Osteoblast (primary cell): ENCODE data around the gene PCDH9. TPM values are rescaled to one million over a fixed set of nuclear protein-coding genes. Genes with fewer than 3 reads are reported as not detected.

ENCODE experiments used
- DNase-seq: peaks from one replicate; pipeline ENCODE4 v3.0.0; 2011; ENCODE audit warnings: low spot score, mixed read lengths; ENCODE audit not compliant: insufficient read length; ENCODE audit errors: missing footprints
- H2AFZ ChIP-seq: 2 replicates; pipeline ENCODE4 v1.6.0; 2011; ENCODE audit warnings: mild to moderate bottlenecking, low read length
- H3K27ac ChIP-seq: 2 replicates; pipeline ENCODE4 v1.5.1; 2011; ENCODE audit warnings: mild to moderate bottlenecking, low read depth, low read length, moderate library complexity
- H3K27me3 ChIP-seq: 2 replicates; pipeline ENCODE4 v1.6.0; 2012; ENCODE audit warnings: mild to moderate bottlenecking, control low read depth, inconsistent platforms, low read length, moderate library complexity; ENCODE audit not compliant: insufficient read depth
- H3K36me3 ChIP-seq: 2 replicates; pipeline ENCODE4 v1.5.1; 2011; ENCODE audit warnings: mild to moderate bottlenecking, low read length, control low read depth, moderate library complexity; ENCODE audit not compliant: insufficient read depth
- H3K4me1 ChIP-seq: 2 replicates; pipeline ENCODE4 v1.5.1; 2011; ENCODE audit warnings: mild to moderate bottlenecking, low read length, control low read depth, moderate library complexity; ENCODE audit not compliant: insufficient read depth
- H3K4me2 ChIP-seq: 2 replicates; pipeline ENCODE4 v1.6.0; 2011; ENCODE audit warnings: mild to moderate bottlenecking, low read length; ENCODE audit not compliant: insufficient read depth
- H3K4me3 ChIP-seq: fragments of 200-600 bp; sonication (generic); 3 replicates; pipeline ENCODE4 v1.5.1; 2012; ENCODE audit warnings: mild to moderate bottlenecking, low read length, inconsistent platforms; ENCODE audit not compliant: insufficient read depth
- H3K79me2 ChIP-seq: 2 replicates; pipeline ENCODE4 v1.6.0; 2012; ENCODE audit warnings: mild to moderate bottlenecking, low read length, control low read depth, inconsistent platforms; ENCODE audit not compliant: insufficient read depth
- H3K9me3 ChIP-seq: 2 replicates; pipeline ENCODE4 v1.5.1; 2011; ENCODE audit warnings: low read depth, low read length, control low read depth
- H4K20me1 ChIP-seq: 2 replicates; pipeline ENCODE4 v1.6.0; 2012; ENCODE audit warnings: mild to moderate bottlenecking, low read length, control low read depth; ENCODE audit not compliant: insufficient read depth
- CTCF ChIP-seq: IDR thresholded peaks from 2 replicates; pipeline ENCODE4 v1.5.1; 2011; ENCODE audit warnings: mild to moderate bottlenecking, low read depth, low read length, moderate library complexity; ENCODE audit errors: extremely low read depth
- total RNA-seq: library from RNA; depleted of rRNA; stranded (reverse); fragments of >200 nt; gene quantifications from 2 replicates; pipeline ENCODE4 v1.2.3, GENCODE V29; 2012

PCDH9 gene
- total RNA-seq, 1 donor, result 1.1 TPM

- Histone ChIP-seq H4K20me1 (no peaks in the 10 kb centered on the region), H3K4me3 (no peak overlapping the region), H3K27ac (no peak overlapping the region), H2AFZ (no peak overlapping the region), H3K9me3 (no peaks in the 10 kb centered on the region), H3K4me1 (no peaks in the 10 kb centered on the region), H3K36me3 (no peaks in the 10 kb centered on the region), H3K4me2 (no peak overlapping the region), H3K79me2 (no peaks in the 10 kb centered on the region), H3K27me3 (no peaks in the 10 kb centered on the region)
- no peak for TF ChIP-seq CTCF
- DNase-seq, result no peak
Observed at GRCh38 chr13:67197704-67198103, 32.4 kb downstream of the PCDH9 start.

GRCh38 chr13:67193979-67194378, 36.2 kb downstream of the PCDH9 start:
- Histone ChIP-seq H3K36me3 (no peaks in the 10 kb centered on the region), H3K4me1 (no peaks in the 10 kb centered on the region), H3K4me2 (no peak overlapping the region), H3K79me2 (no peaks in the 10 kb centered on the region), H3K9me3 (no peaks in the 10 kb centered on the region), H2AFZ (no peak overlapping the region), H4K20me1 (no peaks in the 10 kb centered on the region), H3K27me3 (no peaks in the 10 kb centered on the region), H3K27ac (no peak overlapping the region), H3K4me3 (no peak overlapping the region)
- DNase-seq, result no peak
- TF ChIP-seq CTCF, result no peak

- no peaks in the 10 kb centered on the region for H4K20me1 ChIP-seq
- no peaks in the 10 kb centered on the region for H3K4me1 ChIP-seq
- H3K9me3 ChIP-seq, result no peaks in the 10 kb centered on the region
- no peak for DNase-seq
- H3K4me3 ChIP-seq, result no peak overlapping the region
- no peak overlapping the region for H3K27ac ChIP-seq
- no peak for TF ChIP-seq CTCF
- H3K27me3 ChIP-seq, result no peaks in the 10 kb centered on the region
- no peak overlapping the region for H3K4me2 ChIP-seq
- no peak overlapping the region for H2AFZ ChIP-seq
- no peaks in the 10 kb centered on the region for H3K36me3 ChIP-seq
- no peaks in the 10 kb centered on the region for H3K79me2 ChIP-seq
Observed at GRCh38 chr13:67192751-67193150, 37.4 kb downstream of the PCDH9 start.

- H2AFZ ChIP-seq, result no peak overlapping the region
- no peak overlapping the region for H3K4me3 ChIP-seq
- H3K27ac ChIP-seq, result no peak overlapping the region
- H3K4me1 ChIP-seq, result no peaks in the 10 kb centered on the region
- no peaks in the 10 kb centered on the region for H3K27me3 ChIP-seq
- H3K4me2 ChIP-seq, result no peak overlapping the region
- no peaks in the 10 kb centered on the region for H4K20me1 ChIP-seq
- no peaks in the 10 kb centered on the region for H3K36me3 ChIP-seq
- no peak for DNase-seq
- no peak for TF ChIP-seq CTCF
- no peaks in the 10 kb centered on the region for H3K79me2 ChIP-seq
- H3K9me3 ChIP-seq, result no peaks in the 10 kb centered on the region
Observed at GRCh38 chr13:67186995-67187569, 43.1 kb downstream of the PCDH9 start.
